ENCODE measurements around the gene PRRC2A.

- TF ChIP-seq CTCF (IDR thresholded peaks at IDR 0.05) (no peak), POLR2AphosphoS5 (IDR thresholded peaks at IDR 0.05) (no peak), POLR2A (IDR thresholded peaks at IDR 0.05) (no peak), EP300 (IDR thresholded peaks at IDR 0.05) (no peak)
These were observed 56.4 kb downstream of the PRRC2A start for GRCh38 chr6:31676904-31677303.

Data from upper lobe of left lung (tissue), 4 donors.